GM19351 (cell line): ENCODE measurements around the gene TRIM44.
"Not testable (repeated sequence)": the region's sequence is repeated elsewhere in the genome, so short reads cannot be mapped to it uniquely, and the experiment has no call there.

ENCODE experiments used
- ATAC-seq: cut with Tn5 transposase; IDR thresholded peaks from one replicate; pipeline ENCODE4 v1.9.1; 2021; ENCODE audit warnings: mild to moderate bottlenecking, moderate library complexity; ENCODE audit not compliant: unreplicated experiment

TRIM44 gene

GRCh38 chr11:35750315-35750714 is 87.7 kb downstream of the TRIM44 start:
- ATAC-seq, result no peak

- ATAC-seq, result no peak
Measured at GRCh38 chr11:35750981-35751663, 88.5 kb downstream of the TRIM44 start.

- ATAC-seq, result no peak
Measured at GRCh38 chr11:35751664-35752061, 89.1 kb downstream of the TRIM44 start.

- ATAC-seq, result no peak
Measured at GRCh38 chr11:35752115-35752514, 89.5 kb downstream of the TRIM44 start.

- ATAC-seq, result not testable (repeated sequence)
Measured at GRCh38 chr11:35753573-35753972, 91.0 kb downstream of the TRIM44 start.

- ATAC-seq, result not testable (repeated sequence)
Measured at GRCh38 chr11:35759951-35760350, 97.4 kb downstream of the TRIM44 start.

GRCh38 chr11:35761899-35762298 is 99.3 kb downstream of the TRIM44 start:
- ATAC-seq, result no peak

GRCh38 chr11:35763301-35763700 is 100.7 kb downstream of the TRIM44 start:
- no peak for ATAC-seq

- ATAC-seq, result no peak
Measured at GRCh38 chr11:35763765-35764164, 101.2 kb downstream of the TRIM44 start.

- no peak for ATAC-seq
Measured at GRCh38 chr11:35764417-35764816, 101.8 kb downstream of the TRIM44 start.

GRCh38 chr11:35765211-35765610 is 102.6 kb downstream of the TRIM44 start:
- ATAC-seq, result no peak

GRCh38 chr11:35766651-35767050 is 104.1 kb downstream of the TRIM44 start:
- no peak for ATAC-seq

GRCh38 chr11:35770425-35770824 is 107.8 kb downstream of the TRIM44 start:
- ATAC-seq, result not testable (repeated sequence)

- ATAC-seq, result no peak
Measured at GRCh38 chr11:35771722-35772121, 109.1 kb downstream of the TRIM44 start.

GRCh38 chr11:35777241-35777640 is 114.7 kb downstream of the TRIM44 start:
- not testable (repeated sequence) for ATAC-seq

GRCh38 chr11:35778943-35779342 is 116.4 kb downstream of the TRIM44 start:
- not testable (repeated sequence) for ATAC-seq

- no peak for ATAC-seq
Measured at GRCh38 chr11:35779409-35779808, 116.8 kb downstream of the TRIM44 start.

- no peak for ATAC-seq
Measured at GRCh38 chr11:35780951-35781860, 118.6 kb downstream of the TRIM44 start.

GRCh38 chr11:35781861-35782470 is 119.4 kb downstream of the TRIM44 start:
- ATAC-seq, result no peak

- ATAC-seq, result no peak
Measured at GRCh38 chr11:35783809-35784208, 121.2 kb downstream of the TRIM44 start.

- ATAC-seq, result peak; percentile 55
Measured at GRCh38 chr11:35784699-35785098, 122.1 kb downstream of the TRIM44 start.
